Right ventricle myocardium superior (tissue), 1 donor: Measurements from ENCODE around the gene TCF7L2. TPM values are rescaled to one million over a fixed set of nuclear protein-coding genes. Genes with fewer than 3 reads are reported as not detected.

Experiments used
- ATAC-seq: fragments of 200-7000 bp; cut with Tn5 transposase; one replicate; pipeline ENCODE4 v1.9.1; 2020; ENCODE audit warnings: mild to moderate bottlenecking; ENCODE audit not compliant: poor library complexity
- DNase-seq: peaks from one replicate; pipeline ENCODE4 v3.0.0-alpha.2; 2020
- intact Hi-C: fragments of 100-400 bp; cut with DNase I; formaldehyde crosslinking; loops from one replicate; pipeline ENCODE4 v1.11.2; 2022
- long read RNA-seq: library from polyadenylated mRNA; unstranded; transcript quantifications from one replicate; pipeline ENCODE4 v2.0.0, GENCODE V29; 2021
- total RNA-seq: library from RNA; stranded (reverse); fragmentation: NEBNext Ultra II Directional; extraction: Animal tissue kit (Norgen Biotek cat#: 25700); gene quantifications from one replicate; pipeline ENCODE4 v1.2.1, GENCODE V29; 2021
- donor health status: DM: no; HTN: yes; CAD: no; lungs with severe emphysema.

The TCF7L2 gene
- total RNA-seq, result 9.4 TPM
- long read RNA-seq, partial matches to known transcripts, result 1 of 9 reads
- long read RNA-seq, other reads (novel, unspliced or antisense), result 8 of 9 reads

GRCh38 chr10:112949875-112950507 is at the start of gene TCF7L2:
Gene TCF7L2, plus strand, starts transcription at chr10:112950247. Its CDS starts 510 bp downstream, at chr10:112950757.
- ATAC-seq (peak; percentile 88), DNase-seq (peak; percentile 98)
- intact Hi-C loops, result loop anchor here (5.0 to 10.0 kb wide), 2 partner anchors 105 to 177 kb away; no protein-coding TSS in a partner anchor

- ATAC-seq, result no peak
- DNase-seq, result no peak
- intact Hi-C loops, result no loop called here
Measured at GRCh38 chr10:112902730-112903129, 47.3 kb upstream of the TCF7L2 start.

GRCh38 chr10:112904000-112904399 is 46.0 kb upstream of the TCF7L2 start:
- ATAC-seq (no peak), DNase-seq (no peak)
- intact Hi-C loops, result no loop called here

- intact Hi-C loops, result no loop called here
- no peak for DNase-seq
- ATAC-seq, result no peak
Measured at GRCh38 chr10:112906945-112907344, 43.1 kb upstream of the TCF7L2 start.

- no peak for ATAC-seq
- intact Hi-C loops, result no loop called here
Measured at GRCh38 chr10:112907893-112908292, 42.2 kb upstream of the TCF7L2 start.

GRCh38 chr10:112911206-112911605 is 38.8 kb upstream of the TCF7L2 start:
- DNase-seq, result no peak
- intact Hi-C loops, result no loop called here
- no peak for ATAC-seq

More at GRCh38 chr10:112907893-112908292, 42.2 kb upstream of the TCF7L2 start:
- DNase-seq, result no peak

GRCh38 chr10:112912410-112912928 is 37.6 kb upstream of the TCF7L2 start:
- intact Hi-C loops, result no loop called here
- ATAC-seq, result no peak
- DNase-seq, result no peak

GRCh38 chr10:112913255-112913654 is 36.8 kb upstream of the TCF7L2 start:
- ATAC-seq, result no peak
- DNase-seq, result no peak

GRCh38 chr10:112913661-112914287 is 36.3 kb upstream of the TCF7L2 start:
- ATAC-seq, result no peak
- intact Hi-C loops, result no loop called here
- DNase-seq, result no peak

More at GRCh38 chr10:112913255-112913654, 36.8 kb upstream of the TCF7L2 start:
- intact Hi-C loops, result no loop called here

- no peak for DNase-seq
- ATAC-seq, result no peak
- intact Hi-C loops, result no loop called here
Measured at GRCh38 chr10:112914288-112914952, 35.6 kb upstream of the TCF7L2 start.

GRCh38 chr10:112915590-112916572 is 34.2 kb upstream of the TCF7L2 start:
- DNase-seq, result no peak
- no peak for ATAC-seq
- intact Hi-C loops, result no loop called here

GRCh38 chr10:112917681-112918080 is 32.4 kb upstream of the TCF7L2 start:
- DNase-seq, result no peak
- no peak for ATAC-seq
- intact Hi-C loops, result no loop called here

GRCh38 chr10:112918771-112919170 is 31.3 kb upstream of the TCF7L2 start:
- ATAC-seq, result no peak
- no peak for DNase-seq
- intact Hi-C loops, result no loop called here

GRCh38 chr10:112919721-112920120 is 30.3 kb upstream of the TCF7L2 start:
- ATAC-seq (no peak), DNase-seq (no peak)
- intact Hi-C loops, result no loop called here

GRCh38 chr10:112926906-112927688 is 22.9 kb upstream of the TCF7L2 start:
- no peak for DNase-seq
- ATAC-seq, result peak; percentile 27
- intact Hi-C loops, result no loop called here

GRCh38 chr10:112927980-112928379 is 22.1 kb upstream of the TCF7L2 start:
- ATAC-seq (no peak), DNase-seq (no peak)
- intact Hi-C loops, result no loop called here

- intact Hi-C loops, result no loop called here
- ATAC-seq (no peak), DNase-seq (no peak)
Measured at GRCh38 chr10:112932658-112933057, 17.4 kb upstream of the TCF7L2 start.

- intact Hi-C loops, result no loop called here
- ATAC-seq, result no peak
- no peak for DNase-seq
Measured at GRCh38 chr10:112934193-112934592, 15.9 kb upstream of the TCF7L2 start.
